Activated B cell treated with CpG ODN at 0.5 μM for 24 hours (primary cell): ENCODE measurements around the gene YKT6. TPM values are rescaled to one million over a fixed set of nuclear protein-coding genes. Genes with fewer than 3 reads are reported as not detected.

ENCODE experiments used
- ATAC-seq: fragments of 200-7000 bp; cut with Tn5 transposase; one replicate; pipeline ENCODE4 v1.10.0; 2021; ENCODE audit warnings: low read depth, mild to moderate bottlenecking, moderate library complexity
- CTCF ChIA-PET: fragments of 350-600 bp; sonication (Branson Sonifier 250); formaldehyde crosslinking; loops from one replicate; lab custom pipeline; 2021; ENCODE audit warnings: antibody characterized with exemption; lab: Charles Lee
- POLR2A ChIA-PET: fragments of 350-600 bp; sonication (Branson Sonifier 250); formaldehyde crosslinking; loops from one replicate; lab custom pipeline; 2021; ENCODE audit warnings: antibody characterized with exemption; lab: Charles Lee
- DNase-seq: peaks from one replicate; pipeline ENCODE4 v3.0.0; 2022
- H3K27ac Mint-ChIP-seq: one replicate; pipeline ENCODE4 v1.8.0; 2020; ENCODE audit warnings: mixed read lengths
- H3K27me3 Mint-ChIP-seq: one replicate; pipeline ENCODE4 v1.8.0; 2021; ENCODE audit warnings: mixed read lengths
- H3K36me3 Mint-ChIP-seq: one replicate; pipeline ENCODE4 v1.8.0; 2021; ENCODE audit warnings: low read depth, mixed read lengths
- H3K4me1 Mint-ChIP-seq: one replicate; pipeline ENCODE4 v1.8.0; 2021; ENCODE audit warnings: mixed read lengths
- H3K4me3 Mint-ChIP-seq: one replicate; pipeline ENCODE4 v1.8.0; 2020; ENCODE audit warnings: mild to moderate bottlenecking, mixed read lengths
- H3K9me3 Mint-ChIP-seq: one replicate; pipeline ENCODE4 v1.8.0; 2020; ENCODE audit warnings: mixed read lengths
- CTCF ChIP-seq: fragments of 200-600 bp; IDR thresholded peaks from one replicate; pipeline ENCODE4 v1.8.0; 2022; ENCODE audit warnings: antibody characterized with exemption, mild to moderate bottlenecking
- intact Hi-C: fragments of 100-400 bp; cut with micrococcal nuclease; formaldehyde crosslinking; loops from one replicate; pipeline ENCODE4 v1.15.1; 2024
- total RNA-seq: library from RNA; stranded (reverse); gene quantifications from 2 replicates; pipeline ENCODE4 v1.2.3, GENCODE V29; 2022

YKT6 gene
- total RNA-seq, 1 donor from 2014 or later, result 78.2 TPM

- POLR2A ChIA-PET, result interaction anchor here (0.5 to 2.2 kb wide), 5 partner anchors 86 to 372 kb away, joined by 3 to 12 read pairs (median 5); partner anchors contain the start of genes DBNL, DDX56 and NUDCD3
- Mint-ChIP-seq H3K9me3 (no peaks in the 10 kb centered on the region), H3K4me3 (peak overlapping the region; percentile 87), H3K27ac (no peak overlapping the region), H3K27me3 (peaks cover 3% of the 10 kb centered on the region), H3K4me1 (peaks cover 24% of the 10 kb centered on the region), H3K36me3 (peaks cover 37% of the 10 kb centered on the region)
- intact Hi-C loops, result loop anchor here (2.0 kb wide), 3 partner anchors 55 to 289 kb away; partner anchors contain the start of gene NUDCD3
- no peak for TF ChIP-seq CTCF
- DNase-seq (no peak), ATAC-seq (no peak)
- CTCF ChIA-PET, result interaction anchor here (1.2 to 1.3 kb wide), 2 partner anchors 121 to 129 kb away, joined by 3 to 5 read pairs; no protein-coding TSS in a partner anchor
Measured at GRCh38 chr7:44201813-44202212, 1.0 kb downstream of the YKT6 start.

GRCh38 chr7:44206008-44206407 is 5.2 kb downstream of the YKT6 start:
- no peak for ATAC-seq
- no peaks in the 10 kb centered on the region for H3K9me3 Mint-ChIP-seq
- H3K27ac Mint-ChIP-seq, result no peak overlapping the region
- DNase-seq, result no peak
- peaks cover 74% of the 10 kb centered on the region for H3K36me3 Mint-ChIP-seq
- H3K27me3 Mint-ChIP-seq, result no peaks in the 10 kb centered on the region
- ChIA-PET CTCF (no interaction called here), POLR2A (no interaction called here)
- H3K4me1 Mint-ChIP-seq, result peaks cover 20% of the 10 kb centered on the region
- no peak overlapping the region for H3K4me3 Mint-ChIP-seq
- intact Hi-C loops, result no loop called here
- TF ChIP-seq CTCF, result no peak

- POLR2A ChIA-PET, result no interaction called here
- Mint-ChIP-seq H3K27me3 (no peaks in the 10 kb centered on the region), H3K4me1 (peaks cover 4% of the 10 kb centered on the region), H3K27ac (no peak overlapping the region), H3K36me3 (peaks cover 90% of the 10 kb centered on the region), H3K4me3 (no peak overlapping the region), H3K9me3 (no peaks in the 10 kb centered on the region)
- ATAC-seq (no peak), DNase-seq (no peak)
- CTCF ChIA-PET, result no interaction called here
- no peak for TF ChIP-seq CTCF
- intact Hi-C loops, result no loop called here
Measured at GRCh38 chr7:44208085-44208484, 7.3 kb downstream of the YKT6 start.

GRCh38 chr7:44210107-44210506 is 9.3 kb downstream of the YKT6 start:
- ChIA-PET CTCF (no interaction called here), POLR2A (interaction anchor here (0.7 kb wide), 1 partner anchor 167 kb away, joined by 3 read pairs; no protein-coding TSS in a partner anchor)
- Mint-ChIP-seq H3K4me1 (peaks cover 10% of the 10 kb centered on the region), H3K4me3 (no peak overlapping the region), H3K9me3 (no peaks in the 10 kb centered on the region), H3K36me3 (peaks cover 81% of the 10 kb centered on the region), H3K27ac (no peak overlapping the region), H3K27me3 (no peaks in the 10 kb centered on the region)
- no peak for TF ChIP-seq CTCF
- DNase-seq, result peak; percentile 2
- no peak for ATAC-seq
- intact Hi-C loops, result no loop called here

GRCh38 chr7:44211126-44211675 is 10.4 kb downstream of the YKT6 start:
- intact Hi-C loops, result no loop called here
- CTCF ChIA-PET, result no interaction called here
- peaks cover 10% of the 10 kb centered on the region for H3K4me1 Mint-ChIP-seq
- peaks cover 70% of the 10 kb centered on the region for H3K36me3 Mint-ChIP-seq
- no peaks in the 10 kb centered on the region for H3K27me3 Mint-ChIP-seq
- POLR2A ChIA-PET, result no interaction called here
- H3K4me3 Mint-ChIP-seq, result no peak overlapping the region
- no peak overlapping the region for H3K27ac Mint-ChIP-seq
- no peaks in the 10 kb centered on the region for H3K9me3 Mint-ChIP-seq
- peak; percentile 6 for DNase-seq
- TF ChIP-seq CTCF, result no peak
- ATAC-seq, result no peak
